ENCODE data around the gene SENP8. TPM values are rescaled to one million over a fixed set of nuclear protein-coding genes. Genes with fewer than 3 reads are reported as not detected.
A peak's percentile ranks its signal among the peaks of the same experiment; 100 is the strongest.

SENP8 gene
- total and polyA plus RNA-seq, 7 donors, result 1.5 to 5.0 (median 3.3) TPM

GRCh38 chr15:72160696-72161245 is 42.6 kb downstream of the SENP8 start:
- WGBS, 3 donors, result 79 to 88% (median 87%) methylated on average over 5 of the region's 5 CpGs
- Histone ChIP-seq H3K36me3 (ENCODE audit: insufficient read depth in 1 of 2, low read depth in 1 of 2) (no peaks in the 10 kb centered on the region), H3K4me3 (no peak overlapping the region), H3K27ac (no peak overlapping the region), H3K27me3 (ENCODE audit: insufficient read depth in 3 of 3, low read length in 2 of 3) (no peaks in the 10 kb centered on the region), H3K9me3 (no peaks in the 10 kb centered on the region), H3K4me1 (peaks cover 7% of the 10 kb centered on the region)
- ATAC-seq, result no peak
- no peak for DNase-seq
- TF ChIP-seq CTCF (IDR thresholded peaks at IDR 0.05), result no peak
- intact Hi-C loops (cut with DNase I), result no loop called here

- peaks cover 7% of the 10 kb centered on the region for H3K4me1 ChIP-seq
- 42 to 52% (median 44%) methylated on average over 7 of the region's 7 CpGs for WGBS, 3 donors
- no peaks in the 10 kb centered on the region for H3K9me3 ChIP-seq
- no peaks in the 10 kb centered on the region for H3K36me3 ChIP-seq (ENCODE audit: insufficient read depth in 1 of 2, low read depth in 1 of 2)
- ATAC-seq, result peak; percentile 33 to 60 (median 48)
- no peaks in the 10 kb centered on the region for H3K27me3 ChIP-seq (ENCODE audit: insufficient read depth in 3 of 3, low read length in 2 of 3)
- peak overlapping the region; percentile 27 for H3K27ac ChIP-seq
- no peak overlapping the region for H3K4me3 ChIP-seq
- no peak for DNase-seq
- TF ChIP-seq CTCF (IDR thresholded peaks at IDR 0.05), result no peak
- intact Hi-C loops (cut with DNase I), result no loop called here
Measured at GRCh38 chr15:72161361-72162132, 43.3 kb downstream of the SENP8 start.

GRCh38 chr15:72162569-72162968 is 44.4 kb downstream of the SENP8 start:
- 91 to 97% (median 96%) methylated on average over 5 of the region's 5 CpGs for WGBS, 3 donors
- ATAC-seq, result no peak
- Histone ChIP-seq H3K4me1 (peaks cover 7% of the 10 kb centered on the region), H3K27me3 (ENCODE audit: insufficient read depth in 3 of 3, low read length in 2 of 3) (no peaks in the 10 kb centered on the region), H3K36me3 (ENCODE audit: insufficient read depth in 1 of 2, low read depth in 1 of 2) (no peaks in the 10 kb centered on the region), H3K27ac (no peak overlapping the region), H3K4me3 (no peak overlapping the region), H3K9me3 (no peaks in the 10 kb centered on the region)
- DNase-seq, result no peak
- no peak for TF ChIP-seq CTCF (IDR thresholded peaks at IDR 0.05)
- intact Hi-C loops (cut with DNase I), result no loop called here

- H3K27me3 ChIP-seq (ENCODE audit: insufficient read depth in 3 of 3, low read length in 2 of 3), result no peaks in the 10 kb centered on the region
- intact Hi-C loops (cut with DNase I), result no loop called here
- TF ChIP-seq CTCF (IDR thresholded peaks at IDR 0.05), result no peak
- peaks cover 7% of the 10 kb centered on the region for H3K4me1 ChIP-seq
- WGBS, 3 donors, result 65 to 90% (median 87%) methylated on average over 4 of the region's 4 CpGs
- no peak overlapping the region for H3K27ac ChIP-seq
- DNase-seq (no peak), ATAC-seq (no peak)
- H3K36me3 ChIP-seq (ENCODE audit: insufficient read depth in 1 of 2, low read depth in 1 of 2), result no peaks in the 10 kb centered on the region
- H3K4me3 ChIP-seq, result no peak overlapping the region
- no peaks in the 10 kb centered on the region for H3K9me3 ChIP-seq
Measured at GRCh38 chr15:72163719-72164118, 45.5 kb downstream of the SENP8 start.

Data from psoas muscle (tissue), 8 donors.